ENCODE measurements around the gene RAB26. TPM values are rescaled to one million over a fixed set of nuclear protein-coding genes. Genes with fewer than 3 reads are reported as not detected.

The RAB26 gene
- total and polyA plus RNA-seq, 9 donors: 0.12 to 0.80 (median 0.35) TPM; not detected in 5

DNA sequence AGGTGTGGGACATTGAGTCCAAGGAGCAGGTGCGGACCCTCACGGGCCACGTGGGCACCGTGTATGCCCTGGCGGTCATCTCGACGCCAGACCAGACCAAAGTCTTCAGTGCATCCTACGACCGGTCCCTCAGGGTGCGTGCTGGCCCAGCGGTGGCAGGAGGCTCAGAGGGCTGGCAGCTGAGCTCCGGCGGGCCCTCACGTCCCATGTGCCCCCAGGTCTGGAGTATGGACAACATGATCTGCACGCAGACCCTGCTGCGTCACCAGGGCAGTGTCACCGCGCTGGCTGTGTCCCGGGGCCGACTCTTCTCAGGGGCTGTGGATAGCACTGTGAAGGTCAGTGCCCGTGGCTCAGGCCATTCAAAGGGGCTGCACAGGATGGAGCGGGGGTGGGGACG is 27.6 kb downstream of the RAB26 start:
- H3K9me3 ChIP-seq: no peaks in the 10 kb centered on the region
- intact Hi-C loops (cut with DNase I): no loop called here
- no peak for DNase-seq
- TF ChIP-seq EP300 (IDR thresholded peaks at IDR 0.05) (no peak), POLR2A (IDR thresholded peaks at IDR 0.05) (no peak)
- TF ChIP-seq, protein P1, sequence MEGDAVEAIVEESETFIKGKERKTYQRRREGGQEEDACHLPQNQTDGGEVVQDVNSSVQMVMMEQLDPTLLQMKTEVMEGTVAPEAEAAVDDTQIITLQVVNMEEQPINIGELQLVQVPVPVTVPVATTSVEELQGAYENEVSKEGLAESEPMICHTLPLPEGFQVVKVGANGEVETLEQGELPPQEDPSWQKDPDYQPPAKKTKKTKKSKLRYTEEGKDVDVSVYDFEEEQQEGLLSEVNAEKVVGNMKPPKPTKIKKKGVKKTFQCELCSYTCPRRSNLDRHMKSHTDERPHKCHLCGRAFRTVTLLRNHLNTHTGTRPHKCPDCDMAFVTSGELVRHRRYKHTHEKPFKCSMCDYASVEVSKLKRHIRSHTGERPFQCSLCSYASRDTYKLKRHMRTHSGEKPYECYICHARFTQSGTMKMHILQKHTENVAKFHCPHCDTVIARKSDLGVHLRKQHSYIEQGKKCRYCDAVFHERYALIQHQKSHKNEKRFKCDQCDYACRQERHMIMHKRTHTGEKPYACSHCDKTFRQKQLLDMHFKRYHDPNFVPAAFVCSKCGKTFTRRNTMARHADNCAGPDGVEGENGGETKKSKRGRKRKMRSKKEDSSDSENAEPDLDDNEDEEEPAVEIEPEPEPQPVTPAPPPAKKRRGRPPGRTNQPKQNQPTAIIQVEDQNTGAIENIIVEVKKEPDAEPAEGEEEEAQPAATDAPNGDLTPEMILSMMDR (IDR thresholded peaks at IDR 0.05): no peak
- no peaks in the 10 kb centered on the region for H3K27me3 ChIP-seq
- 90% methylated on average over 21 to 23 of the region's 23 CpGs for WGBS, 3 donors
- H3K27ac ChIP-seq: no peak overlapping the region
- H3K4me1 ChIP-seq (ENCODE audit: insufficient read depth): no peaks in the 10 kb centered on the region
- no peaks in the 10 kb centered on the region for H3K36me3 ChIP-seq
- H3K4me3 ChIP-seq: no peak overlapping the region

DNA sequence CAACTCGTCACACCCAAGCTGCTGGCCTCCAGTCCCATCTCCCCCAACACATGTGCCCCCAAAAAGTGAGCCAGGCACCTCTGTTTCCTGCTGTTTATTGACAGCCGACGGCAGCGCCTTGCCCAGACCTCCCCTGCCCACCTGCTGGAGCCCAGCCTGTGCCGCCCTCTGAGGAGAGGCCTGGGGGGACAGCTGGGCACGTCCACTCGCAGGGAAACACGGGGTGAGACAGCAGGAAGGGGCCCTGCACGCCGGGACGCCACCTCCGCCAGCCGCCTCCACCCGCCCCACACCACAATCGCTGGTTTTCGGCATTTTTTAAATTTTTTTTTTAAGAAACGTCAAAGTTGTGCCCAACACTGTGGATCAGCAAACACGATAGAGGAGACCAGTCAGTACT is 28.7 kb downstream of the RAB26 start:
- Histone ChIP-seq H3K27me3 (no peaks in the 10 kb centered on the region), H3K36me3 (no peaks in the 10 kb centered on the region), H3K4me1 (ENCODE audit: insufficient read depth) (no peaks in the 10 kb centered on the region), H3K4me3 (no peak overlapping the region), H3K27ac (no peak overlapping the region), H3K9me3 (no peaks in the 10 kb centered on the region)
- TF ChIP-seq, protein P1 (IDR thresholded peaks at IDR 0.05): no peak
- TF ChIP-seq EP300 (IDR thresholded peaks at IDR 0.05) (no peak), POLR2A (IDR thresholded peaks at IDR 0.05) (no peak)
- DNase-seq: no peak
- WGBS, 3 donors: 87 to 88% (median 87%) methylated on average over 18 of the region's 18 CpGs
- intact Hi-C loops (cut with DNase I): no loop called here

DNA sequence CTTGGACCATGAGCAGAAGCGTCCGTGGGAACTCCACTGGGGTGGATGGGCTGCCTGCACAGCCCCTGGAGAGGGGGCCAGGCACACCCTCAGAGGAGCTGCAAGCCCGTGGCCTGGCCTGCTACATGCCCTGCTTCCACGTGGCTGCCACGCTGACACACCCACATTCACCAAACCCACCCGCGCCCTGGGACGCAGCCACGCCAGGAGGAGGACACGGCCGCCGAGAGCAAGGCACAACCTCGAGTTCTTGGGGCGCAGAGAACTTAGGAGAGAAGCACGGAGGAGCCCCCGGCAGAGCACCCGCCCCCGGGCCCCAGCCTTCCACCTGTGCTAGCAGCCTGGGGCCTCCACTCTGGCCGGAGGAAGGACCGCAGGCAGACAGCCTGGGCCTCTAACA is 29.1 kb downstream of the RAB26 start:
- Histone ChIP-seq H3K27me3 (no peaks in the 10 kb centered on the region), H3K9me3 (no peaks in the 10 kb centered on the region), H3K4me1 (ENCODE audit: insufficient read depth) (no peaks in the 10 kb centered on the region), H3K27ac (no peak overlapping the region), H3K4me3 (no peak overlapping the region), H3K36me3 (no peaks in the 10 kb centered on the region)
- intact Hi-C loops (cut with DNase I): no loop called here
- 85 to 90% (median 88%) methylated on average over 20 of the region's 20 CpGs for WGBS, 3 donors
- TF ChIP-seq, protein P1 (IDR thresholded peaks at IDR 0.05): no peak
- TF ChIP-seq EP300 (IDR thresholded peaks at IDR 0.05) (no peak), POLR2A (IDR thresholded peaks at IDR 0.05) (no peak)
- no peak for DNase-seq

DNA sequence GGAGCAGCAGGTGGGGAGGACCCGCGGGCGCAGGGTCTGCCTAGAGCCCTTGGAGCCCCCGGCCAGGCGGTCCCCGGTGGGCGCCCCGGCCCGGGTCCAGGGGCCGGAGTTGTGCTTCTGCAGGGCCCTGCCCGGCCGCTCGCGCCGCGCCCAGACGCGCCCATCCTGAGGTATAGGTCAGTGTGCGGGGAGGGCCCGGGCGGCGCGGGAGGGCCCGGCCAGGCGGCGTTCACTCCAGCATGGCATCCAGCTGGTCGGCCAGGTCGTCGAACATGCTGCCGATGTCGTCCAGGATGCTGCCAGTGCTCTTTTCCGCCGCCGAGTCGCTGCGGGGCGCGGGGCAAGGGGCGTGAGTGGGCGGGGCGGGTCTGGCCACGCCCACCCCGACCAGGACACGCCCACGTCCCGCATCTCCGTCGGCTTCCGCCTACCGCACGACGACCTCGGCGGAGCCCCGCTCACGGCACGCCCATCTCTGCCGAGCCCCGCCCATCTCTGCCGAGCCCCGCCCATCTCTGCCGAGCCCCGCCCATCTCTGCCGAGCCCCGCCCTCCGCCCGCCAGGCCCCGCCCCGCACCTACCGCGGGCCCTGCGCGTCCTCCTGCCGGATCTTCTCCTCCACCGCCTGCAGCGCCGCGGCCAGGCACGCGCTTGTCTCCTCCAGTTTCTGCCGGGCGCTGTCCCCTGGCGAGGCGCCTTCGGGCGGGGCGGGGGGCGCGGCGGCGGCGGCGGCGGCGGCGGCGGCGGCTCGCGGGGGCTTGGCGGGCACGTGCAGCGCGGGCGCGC is 30.1 kb downstream of the RAB26 start:
- no peak for TF ChIP-seq POLR2A (IDR thresholded peaks at IDR 0.05)
- TF ChIP-seq, protein P1 (IDR thresholded peaks at IDR 0.05): no peak
- no peak for TF ChIP-seq EP300 (IDR thresholded peaks at IDR 0.05)
- H3K9me3 ChIP-seq: no peaks in the 10 kb centered on the region
- no peak for DNase-seq
- no peaks in the 10 kb centered on the region for H3K36me3 ChIP-seq
- no peak overlapping the region for H3K27ac ChIP-seq
- H3K27me3 ChIP-seq: no peaks in the 10 kb centered on the region
- H3K4me1 ChIP-seq (ENCODE audit: insufficient read depth): no peaks in the 10 kb centered on the region
- H3K4me3 ChIP-seq: no peak overlapping the region
- intact Hi-C loops (cut with DNase I): no loop called here
- WGBS, 3 donors: 30 to 79% (median 36%) methylated on average over 24 to 106 of the region's 106 CpGs

All from ovary (tissue), 9 donors.